Osteoblast (primary cell): ENCODE data around the gene PHKG2. TPM values are rescaled to one million over a fixed set of nuclear protein-coding genes. Genes with fewer than 3 reads are reported as not detected.

Experiments used
- DNase-seq: peaks from one replicate; pipeline ENCODE4 v3.0.0; 2011; ENCODE audit warnings: low spot score, mixed read lengths; ENCODE audit not compliant: insufficient read length; ENCODE audit errors: missing footprints
- H2AFZ ChIP-seq: 2 replicates; pipeline ENCODE4 v1.6.0; 2011; ENCODE audit warnings: mild to moderate bottlenecking, low read length
- H3K27ac ChIP-seq: 2 replicates; pipeline ENCODE4 v1.5.1; 2011; ENCODE audit warnings: mild to moderate bottlenecking, low read depth, low read length, moderate library complexity
- H3K27me3 ChIP-seq: 2 replicates; pipeline ENCODE4 v1.6.0; 2012; ENCODE audit warnings: mild to moderate bottlenecking, control low read depth, inconsistent platforms, low read length, moderate library complexity; ENCODE audit not compliant: insufficient read depth
- H3K36me3 ChIP-seq: 2 replicates; pipeline ENCODE4 v1.5.1; 2011; ENCODE audit warnings: mild to moderate bottlenecking, low read length, control low read depth, moderate library complexity; ENCODE audit not compliant: insufficient read depth
- H3K4me1 ChIP-seq: 2 replicates; pipeline ENCODE4 v1.5.1; 2011; ENCODE audit warnings: mild to moderate bottlenecking, low read length, control low read depth, moderate library complexity; ENCODE audit not compliant: insufficient read depth
- H3K4me2 ChIP-seq: 2 replicates; pipeline ENCODE4 v1.6.0; 2011; ENCODE audit warnings: mild to moderate bottlenecking, low read length; ENCODE audit not compliant: insufficient read depth
- H3K4me3 ChIP-seq: fragments of 200-600 bp; sonication (generic); 3 replicates; pipeline ENCODE4 v1.5.1; 2012; ENCODE audit warnings: mild to moderate bottlenecking, low read length, inconsistent platforms; ENCODE audit not compliant: insufficient read depth
- H3K79me2 ChIP-seq: 2 replicates; pipeline ENCODE4 v1.6.0; 2012; ENCODE audit warnings: mild to moderate bottlenecking, low read length, control low read depth, inconsistent platforms; ENCODE audit not compliant: insufficient read depth
- H3K9me3 ChIP-seq: 2 replicates; pipeline ENCODE4 v1.5.1; 2011; ENCODE audit warnings: low read depth, low read length, control low read depth
- H4K20me1 ChIP-seq: 2 replicates; pipeline ENCODE4 v1.6.0; 2012; ENCODE audit warnings: mild to moderate bottlenecking, low read length, control low read depth; ENCODE audit not compliant: insufficient read depth
- total RNA-seq: library from RNA; depleted of rRNA; stranded (reverse); fragments of >200 nt; gene quantifications from 2 replicates; pipeline ENCODE4 v1.2.3, GENCODE V29; 2012
- TF ChIP-seq, protein P1 (sequence below): IDR thresholded peaks from 2 replicates; pipeline ENCODE4 v1.5.1; 2011; ENCODE audit warnings: mild to moderate bottlenecking, low read depth, low read length, moderate library complexity; ENCODE audit errors: extremely low read depth

Gene PHKG2
- total RNA-seq, 1 donor: 25.0 TPM

- Histone ChIP-seq H3K9me3 (no peaks in the 10 kb centered on the region), H3K4me2 (no peak overlapping the region), H3K4me3 (no peak overlapping the region), H3K4me1 (peaks cover 25% of the 10 kb centered on the region), H3K79me2 (peaks cover 36% of the 10 kb centered on the region), H3K27me3 (no peaks in the 10 kb centered on the region), H3K36me3 (peaks cover 67% of the 10 kb centered on the region), H4K20me1 (peaks cover 23% of the 10 kb centered on the region), H3K27ac (no peak overlapping the region), H2AFZ (no peak overlapping the region)
- DNase-seq: peak; percentile 55
- TF ChIP-seq, protein P1, sequence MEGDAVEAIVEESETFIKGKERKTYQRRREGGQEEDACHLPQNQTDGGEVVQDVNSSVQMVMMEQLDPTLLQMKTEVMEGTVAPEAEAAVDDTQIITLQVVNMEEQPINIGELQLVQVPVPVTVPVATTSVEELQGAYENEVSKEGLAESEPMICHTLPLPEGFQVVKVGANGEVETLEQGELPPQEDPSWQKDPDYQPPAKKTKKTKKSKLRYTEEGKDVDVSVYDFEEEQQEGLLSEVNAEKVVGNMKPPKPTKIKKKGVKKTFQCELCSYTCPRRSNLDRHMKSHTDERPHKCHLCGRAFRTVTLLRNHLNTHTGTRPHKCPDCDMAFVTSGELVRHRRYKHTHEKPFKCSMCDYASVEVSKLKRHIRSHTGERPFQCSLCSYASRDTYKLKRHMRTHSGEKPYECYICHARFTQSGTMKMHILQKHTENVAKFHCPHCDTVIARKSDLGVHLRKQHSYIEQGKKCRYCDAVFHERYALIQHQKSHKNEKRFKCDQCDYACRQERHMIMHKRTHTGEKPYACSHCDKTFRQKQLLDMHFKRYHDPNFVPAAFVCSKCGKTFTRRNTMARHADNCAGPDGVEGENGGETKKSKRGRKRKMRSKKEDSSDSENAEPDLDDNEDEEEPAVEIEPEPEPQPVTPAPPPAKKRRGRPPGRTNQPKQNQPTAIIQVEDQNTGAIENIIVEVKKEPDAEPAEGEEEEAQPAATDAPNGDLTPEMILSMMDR: no peak
Measured at GRCh38 chr16:30764816-30765465, 16.7 kb downstream of the PHKG2 start.

- Histone ChIP-seq H3K9me3 (no peaks in the 10 kb centered on the region), H3K27me3 (no peaks in the 10 kb centered on the region), H3K79me2 (peaks cover 36% of the 10 kb centered on the region), H2AFZ (no peak overlapping the region), H3K4me3 (no peak overlapping the region), H4K20me1 (peaks cover 23% of the 10 kb centered on the region), H3K4me2 (no peak overlapping the region), H3K36me3 (peaks cover 77% of the 10 kb centered on the region), H3K27ac (no peak overlapping the region), H3K4me1 (peaks cover 16% of the 10 kb centered on the region)
- TF ChIP-seq, protein P1: no peak
- peak; percentile 71 for DNase-seq
Measured at GRCh38 chr16:30766206-30766932, 18.1 kb downstream of the PHKG2 start.

- peaks cover 23% of the 10 kb centered on the region for H4K20me1 ChIP-seq
- H2AFZ ChIP-seq: no peak overlapping the region
- peaks cover 83% of the 10 kb centered on the region for H3K36me3 ChIP-seq
- H3K9me3 ChIP-seq: no peaks in the 10 kb centered on the region
- no peak overlapping the region for H3K27ac ChIP-seq
- H3K4me3 ChIP-seq: no peak overlapping the region
- H3K4me2 ChIP-seq: no peak overlapping the region
- H3K79me2 ChIP-seq: peaks cover 36% of the 10 kb centered on the region
- TF ChIP-seq, protein P1: no peak
- H3K4me1 ChIP-seq: peaks cover 16% of the 10 kb centered on the region
- H3K27me3 ChIP-seq: no peaks in the 10 kb centered on the region
- peak; percentile 32 for DNase-seq
Measured at GRCh38 chr16:30766933-30767284, 18.7 kb downstream of the PHKG2 start.

DNA sequence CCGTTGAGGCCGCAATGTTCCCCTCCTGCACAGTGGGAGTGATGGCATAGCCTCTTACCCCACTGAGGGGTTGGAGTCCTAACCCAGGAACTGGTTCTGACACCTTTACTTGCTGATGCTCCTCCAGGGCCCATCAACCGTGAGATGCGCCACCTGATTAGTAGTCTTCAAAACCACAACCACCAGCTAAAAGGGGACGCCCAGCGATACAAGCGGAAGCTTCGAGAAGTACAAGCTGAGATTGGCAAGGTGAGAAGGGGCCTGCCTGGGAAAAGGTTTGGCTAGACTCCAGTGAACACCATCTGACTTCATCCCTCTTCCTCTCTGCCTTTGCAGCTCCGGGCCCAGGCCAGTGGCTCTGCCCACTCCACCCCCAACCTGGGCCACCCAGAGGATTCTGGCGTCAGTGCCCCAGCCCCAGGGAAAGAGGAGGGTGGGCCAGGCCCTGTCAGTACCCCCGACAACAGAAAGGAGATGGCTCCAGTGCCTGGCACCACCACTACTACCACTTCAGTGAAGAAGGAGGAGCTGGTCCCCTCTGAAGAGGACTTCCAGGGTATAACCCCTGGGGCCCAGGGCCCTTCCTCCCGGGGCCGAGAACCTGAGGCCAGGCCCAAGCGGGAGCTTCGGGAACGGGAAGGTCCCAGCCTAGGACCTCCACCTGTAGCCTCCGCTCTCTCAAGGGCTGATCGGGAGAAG lies 19.7 kb downstream of the PHKG2 start:
- H3K4me1 ChIP-seq: peaks cover 11% of the 10 kb centered on the region

More for the DNA sequence above, 19.7 kb downstream of the PHKG2 start:
- no peak overlapping the region for H2AFZ ChIP-seq
- no peaks in the 10 kb centered on the region for H3K9me3 ChIP-seq
- H3K27me3 ChIP-seq: no peaks in the 10 kb centered on the region
- peaks cover 23% of the 10 kb centered on the region for H4K20me1 ChIP-seq
- H3K4me2 ChIP-seq: no peak overlapping the region
- H3K27ac ChIP-seq: no peak overlapping the region
- H3K4me3 ChIP-seq: no peak overlapping the region
- TF ChIP-seq, protein P1: no peak
- peak; percentile 37 for DNase-seq
- H3K36me3 ChIP-seq: peaks cover 93% of the 10 kb centered on the region
- peaks cover 28% of the 10 kb centered on the region for H3K79me2 ChIP-seq
